Nephron progenitor cell (in vitro differentiated cells): ENCODE data around the gene KCNJ8.

Experiments
- DNase-seq: peaks from one replicate; pipeline ENCODE4 v3.0.0; 2021
- H3K27ac Mint-ChIP-seq: 2 replicates; pipeline ENCODE4 v1.8.0; 2021; ENCODE audit warnings: mild to moderate bottlenecking, moderate library complexity, mixed read lengths
- H3K27me3 Mint-ChIP-seq: 2 replicates; pipeline ENCODE4 v1.8.0; 2021; ENCODE audit warnings: mild to moderate bottlenecking, low read depth, mixed read lengths; ENCODE audit not compliant: poor library complexity
- H3K36me3 Mint-ChIP-seq: 2 replicates; pipeline ENCODE4 v1.8.0; 2021; ENCODE audit warnings: low read depth, mixed read lengths
- H3K4me1 Mint-ChIP-seq: 2 replicates; pipeline ENCODE4 v1.8.0; 2021; ENCODE audit warnings: mixed read lengths
- H3K4me3 Mint-ChIP-seq: 2 replicates; pipeline ENCODE4 v1.8.0; 2021; ENCODE audit warnings: mild to moderate bottlenecking, moderate library complexity, mixed read lengths
- H3K9me3 Mint-ChIP-seq: 2 replicates; pipeline ENCODE4 v1.8.0; 2021; ENCODE audit warnings: mild to moderate bottlenecking, moderate library complexity, mixed read lengths
- CTCF ChIP-seq: fragments of 200-600 bp; sonication (generic); IDR thresholded peaks from 2 replicates; pipeline ENCODE4 v1.5.0; 2021; ENCODE audit warnings: antibody characterized with exemption

Gene KCNJ8

GRCh38 chr12:21774358-21775132, at the start of gene KCNJ8:
Gene KCNJ8, minus strand, starts transcription at chr12:21774706. Its CDS starts 1,090 bp downstream, at chr12:21773616.
- H3K4me3 Mint-ChIP-seq, result peak within 1 kb of the TSS; percentile 83
- peak within 1 kb of the TSS; percentile 23 for H3K27ac Mint-ChIP-seq
- no peak for TF ChIP-seq CTCF
- peaks cover 33% of the 10 kb centered on the region for H3K4me1 Mint-ChIP-seq
- peaks cover 8% of the 10 kb centered on the region for H3K27me3 Mint-ChIP-seq
- DNase-seq, result peak; percentile 88
- peaks cover 15% of the 10 kb centered on the region for H3K36me3 Mint-ChIP-seq
- no peaks in the 10 kb centered on the region for H3K9me3 Mint-ChIP-seq

DNA sequence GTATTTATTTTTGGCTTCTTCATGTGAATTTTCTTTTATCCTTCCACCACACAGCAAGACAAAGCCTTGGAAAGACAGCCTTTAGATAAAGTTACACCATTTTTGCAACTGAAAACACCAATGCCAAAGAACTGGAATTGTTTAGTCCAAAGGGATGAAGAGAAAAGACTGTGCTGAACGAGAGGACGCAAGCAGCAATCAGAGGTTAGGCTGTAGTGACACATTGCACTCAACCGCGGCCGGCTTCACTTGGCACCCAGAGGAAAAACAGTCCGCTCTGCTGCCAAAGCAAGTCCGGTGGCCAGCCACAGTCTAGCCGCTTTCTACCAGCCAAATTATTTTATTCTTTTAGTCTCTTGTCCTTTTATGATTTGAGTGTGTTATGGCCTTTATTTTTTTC, 49.1 kb upstream of the KCNJ8 start:
- Mint-ChIP-seq H3K27me3 (no peaks in the 10 kb centered on the region), H3K36me3 (peaks cover 28% of the 10 kb centered on the region), H3K27ac (peak overlapping the region; percentile 5), H3K9me3 (no peaks in the 10 kb centered on the region), H3K4me3 (no peak overlapping the region), H3K4me1 (peaks cover 41% of the 10 kb centered on the region)
- no peak for TF ChIP-seq CTCF
- peak; percentile 32 for DNase-seq

GRCh38 chr12:21819678-21820077, 45.2 kb upstream of the KCNJ8 start:
- no peak for DNase-seq
- H3K36me3 Mint-ChIP-seq, result peaks cover 25% of the 10 kb centered on the region
- peaks cover 43% of the 10 kb centered on the region for H3K4me1 Mint-ChIP-seq
- H3K9me3 Mint-ChIP-seq, result no peaks in the 10 kb centered on the region
- no peaks in the 10 kb centered on the region for H3K27me3 Mint-ChIP-seq
- peak overlapping the region; percentile 37 for H3K27ac Mint-ChIP-seq
- H3K4me3 Mint-ChIP-seq, result no peak overlapping the region
- TF ChIP-seq CTCF, result no peak

DNA sequence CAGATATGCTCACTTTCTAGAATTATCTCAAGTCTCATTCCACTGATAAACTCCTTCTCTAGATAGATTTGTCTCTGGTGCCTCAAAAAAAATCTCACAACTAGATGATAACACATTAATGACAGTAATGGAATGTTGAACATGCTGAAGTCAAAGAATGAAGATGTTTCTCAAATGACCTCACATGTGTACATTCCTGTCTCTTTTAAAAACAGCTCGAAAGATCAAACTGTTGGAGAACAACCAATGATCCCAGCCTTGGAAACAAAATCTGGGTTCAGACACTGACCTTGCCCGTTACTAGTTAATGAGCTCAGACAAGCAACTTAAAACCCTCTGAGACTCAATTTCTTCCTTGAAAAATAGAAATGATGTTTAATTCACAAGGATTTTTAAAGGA, 44.7 kb upstream of the KCNJ8 start:
- H3K27ac Mint-ChIP-seq, result peak overlapping the region; percentile 37
- DNase-seq, result no peak
- H3K36me3 Mint-ChIP-seq, result peaks cover 25% of the 10 kb centered on the region
- no peak for TF ChIP-seq CTCF
- H3K9me3 Mint-ChIP-seq, result no peaks in the 10 kb centered on the region
- no peak overlapping the region for H3K4me3 Mint-ChIP-seq
- peaks cover 41% of the 10 kb centered on the region for H3K4me1 Mint-ChIP-seq
- no peaks in the 10 kb centered on the region for H3K27me3 Mint-ChIP-seq

DNA sequence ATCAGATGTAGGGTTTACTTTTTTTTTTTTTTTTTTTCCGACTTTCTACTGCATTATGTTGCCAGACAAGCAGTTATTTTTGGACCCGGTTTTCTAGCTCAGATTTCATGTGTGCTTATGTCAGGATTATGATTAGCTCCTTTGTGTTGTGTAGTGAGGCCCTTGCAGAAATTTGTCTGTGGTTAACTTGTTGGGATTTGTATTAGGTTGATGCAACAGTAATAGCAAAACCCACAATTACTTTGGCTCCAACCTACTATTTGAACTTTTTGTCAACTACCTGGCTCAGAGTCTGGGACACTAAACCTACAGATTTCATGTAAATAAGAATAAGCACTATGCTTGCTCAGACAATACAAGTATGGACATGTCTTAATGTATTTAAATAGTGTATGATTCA, 44.1 kb upstream of the KCNJ8 start:
- TF ChIP-seq CTCF, result no peak
- no peak overlapping the region for H3K4me3 Mint-ChIP-seq
- H3K36me3 Mint-ChIP-seq, result peaks cover 22% of the 10 kb centered on the region
- H3K27me3 Mint-ChIP-seq, result no peaks in the 10 kb centered on the region
- no peak for DNase-seq
- no peaks in the 10 kb centered on the region for H3K9me3 Mint-ChIP-seq
- no peak overlapping the region for H3K27ac Mint-ChIP-seq
- peaks cover 35% of the 10 kb centered on the region for H3K4me1 Mint-ChIP-seq
